Suprapubic skin (tissue), 4 donors: ENCODE measurements around the gene RFK. TPM values are rescaled to one million over a fixed set of nuclear protein-coding genes. Genes with fewer than 3 reads are reported as not detected.
"Not testable (repeated sequence)": the region's sequence is repeated elsewhere in the genome, so short reads cannot be mapped to it uniquely, and the experiment has no call there.

Source experiments
- DNase-seq, 2 donors: peaks; one replicate each; pipeline ENCODE4 v3.0.0-alpha.2; 2019; ENCODE audit warnings: low spot score in 2 of 2
- H3K27ac ChIP-seq: fragments of 200-600 bp; sonication (generic); one replicate; pipeline ENCODE4 v1.5.1; 2019
- H3K27me3 ChIP-seq: fragments of 200-600 bp; sonication (generic); one replicate; pipeline ENCODE4 v1.5.1; 2019
- H3K36me3 ChIP-seq: fragments of 200-600 bp; sonication (generic); one replicate; pipeline ENCODE4 v1.5.1; 2019
- H3K4me1 ChIP-seq: fragments of 200-600 bp; sonication (generic); one replicate; pipeline ENCODE4 v1.5.1; 2019
- H3K4me3 ChIP-seq: fragments of 200-600 bp; sonication (generic); one replicate; pipeline ENCODE4 v1.5.1; 2019; ENCODE audit warnings: mild to moderate bottlenecking
- H3K9me3 ChIP-seq: fragments of 200-600 bp; sonication (generic); one replicate; pipeline ENCODE4 v1.5.1; 2019
- EP300 ChIP-seq: sonication (generic); formaldehyde crosslinking; IDR thresholded peaks from one replicate; pipeline ENCODE4 v1.6.1; 2017; ENCODE audit warnings: antibody characterized with exemption
- POLR2A ChIP-seq, 2 donors: fragments of 450-650 bp; IDR thresholded peaks; one replicate each; pipeline ENCODE4 v1.6.1; 2017; ENCODE audit warnings: antibody characterized with exemption in 2 of 2, mild to moderate bottlenecking in 2 of 2, moderate library complexity in 2 of 2
- POLR2AphosphoS5 ChIP-seq, 3 donors: sonication (generic); formaldehyde crosslinking; IDR thresholded peaks; one replicate each; pipeline ENCODE4 v1.6.1; 2017; ENCODE audit warnings: antibody characterized with exemption in 3 of 3
- WGBS: methylation state at CpG from one replicate; pipeline ENCODE4 v1.1.5; 2018; 5-methylcytosine and 5-hydroxymethylcytosine counted together
- total RNA-seq, 4 donors: library from RNA; depleted of rRNA; stranded (reverse); fragments of >200 nt; gene quantifications; one replicate each; pipeline ENCODE4 v1.1.0, GENCODE V29; 2016
- TF ChIP-seq, protein P1 (sequence below), 2 donors: fragments of 200-600 bp in 1 of 2; fragments of 450-650 bp in 1 of 2; sonication (generic) in 1 of 2; IDR thresholded peaks; one replicate each; pipeline ENCODE4 v1.5.1; 2016 to 2019; ENCODE audit warnings: antibody characterized with exemption in 2 of 2, mild to moderate bottlenecking in 1 of 2, moderate library complexity in 1 of 2

RFK gene
- total RNA-seq, 4 donors from 2014 or later = 6.3 to 14.4 (median 10.5) TPM

- Histone ChIP-seq H3K27me3 (no peaks in the 10 kb centered on the region), H3K27ac (no peak overlapping the region), H3K4me1 (peaks cover 16% of the 10 kb centered on the region), H3K9me3 (no peaks in the 10 kb centered on the region), H3K36me3 (no peaks in the 10 kb centered on the region), H3K4me3 (no peak overlapping the region)
- TF ChIP-seq POLR2AphosphoS5 (IDR thresholded peaks at IDR 0.05) (no peak), POLR2A (IDR thresholded peaks at IDR 0.05) (no peak), EP300 (no peak)
- TF ChIP-seq, protein P1, sequence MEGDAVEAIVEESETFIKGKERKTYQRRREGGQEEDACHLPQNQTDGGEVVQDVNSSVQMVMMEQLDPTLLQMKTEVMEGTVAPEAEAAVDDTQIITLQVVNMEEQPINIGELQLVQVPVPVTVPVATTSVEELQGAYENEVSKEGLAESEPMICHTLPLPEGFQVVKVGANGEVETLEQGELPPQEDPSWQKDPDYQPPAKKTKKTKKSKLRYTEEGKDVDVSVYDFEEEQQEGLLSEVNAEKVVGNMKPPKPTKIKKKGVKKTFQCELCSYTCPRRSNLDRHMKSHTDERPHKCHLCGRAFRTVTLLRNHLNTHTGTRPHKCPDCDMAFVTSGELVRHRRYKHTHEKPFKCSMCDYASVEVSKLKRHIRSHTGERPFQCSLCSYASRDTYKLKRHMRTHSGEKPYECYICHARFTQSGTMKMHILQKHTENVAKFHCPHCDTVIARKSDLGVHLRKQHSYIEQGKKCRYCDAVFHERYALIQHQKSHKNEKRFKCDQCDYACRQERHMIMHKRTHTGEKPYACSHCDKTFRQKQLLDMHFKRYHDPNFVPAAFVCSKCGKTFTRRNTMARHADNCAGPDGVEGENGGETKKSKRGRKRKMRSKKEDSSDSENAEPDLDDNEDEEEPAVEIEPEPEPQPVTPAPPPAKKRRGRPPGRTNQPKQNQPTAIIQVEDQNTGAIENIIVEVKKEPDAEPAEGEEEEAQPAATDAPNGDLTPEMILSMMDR (IDR thresholded peaks at IDR 0.05) = no peak
- 81% methylated on average over 4 of the region's 4 CpGs for WGBS
- DNase-seq = no peak
Observed at GRCh38 chr9:76369583-76369982, 24.6 kb downstream of the RFK start.

DNA sequence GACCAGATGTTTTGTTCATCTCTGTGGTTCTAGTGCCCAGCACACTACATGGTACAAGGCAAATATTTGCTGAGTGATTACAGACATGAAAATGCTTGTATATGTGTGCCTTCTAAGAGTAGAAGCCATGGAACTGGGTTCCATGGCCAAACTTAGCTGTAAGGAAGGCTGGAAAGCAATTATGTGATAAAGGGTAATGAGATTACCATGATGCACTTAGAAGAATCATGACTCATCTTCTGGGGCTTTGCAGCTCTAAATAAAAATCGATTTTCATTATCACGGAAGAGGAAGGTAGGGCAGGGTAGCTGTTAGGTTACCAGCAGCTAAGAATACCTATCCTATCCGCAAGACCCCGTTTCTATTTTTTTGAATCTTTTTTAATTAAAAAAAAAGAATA lies 28.0 kb downstream of the RFK start:
- Histone ChIP-seq H3K4me1 (no peaks in the 10 kb centered on the region), H3K4me3 (no peak overlapping the region)
- TF ChIP-seq POLR2AphosphoS5 (IDR thresholded peaks at IDR 0.05) = no peak
- TF ChIP-seq, protein P1 (IDR thresholded peaks at IDR 0.05) = no peak

GRCh38 chr9:76365028-76365427 lies 29.2 kb downstream of the RFK start:
- TF ChIP-seq POLR2AphosphoS5 (IDR thresholded peaks at IDR 0.05) (no peak), EP300 (no peak), POLR2A (IDR thresholded peaks at IDR 0.05) (no peak)
- TF ChIP-seq, protein P1 (IDR thresholded peaks at IDR 0.05) = no peak
- Histone ChIP-seq H3K36me3 (no peaks in the 10 kb centered on the region), H3K4me3 (no peak overlapping the region), H3K9me3 (no peaks in the 10 kb centered on the region), H3K4me1 (no peaks in the 10 kb centered on the region), H3K27me3 (no peaks in the 10 kb centered on the region), H3K27ac (no peak overlapping the region)
- WGBS = 48% methylated on average over 1 of the region's 1 CpG
- DNase-seq = no peak

More for the DNA sequence above, 28.0 kb downstream of the RFK start:
- Histone ChIP-seq H3K27me3 (no peaks in the 10 kb centered on the region), H3K27ac (no peak overlapping the region), H3K9me3 (no peaks in the 10 kb centered on the region), H3K36me3 (no peaks in the 10 kb centered on the region)
- no peak for DNase-seq
- 84% methylated on average over 4 of the region's 4 CpGs for WGBS

DNA sequence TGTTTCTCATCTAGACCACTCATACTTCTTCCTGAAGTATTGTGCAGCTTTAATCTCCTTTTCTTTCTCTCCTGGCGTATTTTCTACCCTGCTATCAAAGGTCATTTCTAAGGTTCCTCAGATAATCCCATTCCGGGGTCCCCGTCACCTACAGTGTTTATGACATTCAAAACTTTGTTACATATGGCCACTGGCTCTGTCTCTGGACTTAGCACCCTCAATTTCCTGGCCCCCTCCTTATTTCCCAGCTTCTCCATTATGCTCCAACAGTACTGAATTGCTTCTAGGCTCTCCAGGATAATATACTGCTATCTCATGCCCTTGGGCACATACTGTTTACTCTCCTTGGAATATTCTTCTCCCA lies 31.2 kb downstream of the RFK start:
- H3K9me3 ChIP-seq = no peaks in the 10 kb centered on the region
- no peaks in the 10 kb centered on the region for H3K4me1 ChIP-seq
- no peak for TF ChIP-seq POLR2AphosphoS5 (IDR thresholded peaks at IDR 0.05)
- TF ChIP-seq POLR2A (IDR thresholded peaks at IDR 0.05) = no peak
- TF ChIP-seq, protein P1 (IDR thresholded peaks at IDR 0.05) = no peak
- TF ChIP-seq EP300 = no peak
- H3K36me3 ChIP-seq = no peaks in the 10 kb centered on the region
- no peak overlapping the region for H3K27ac ChIP-seq
- no peak overlapping the region for H3K4me3 ChIP-seq
- 87% methylated on average over 3 of the region's 3 CpGs for WGBS
- no peak for DNase-seq
- no peaks in the 10 kb centered on the region for H3K27me3 ChIP-seq

DNA sequence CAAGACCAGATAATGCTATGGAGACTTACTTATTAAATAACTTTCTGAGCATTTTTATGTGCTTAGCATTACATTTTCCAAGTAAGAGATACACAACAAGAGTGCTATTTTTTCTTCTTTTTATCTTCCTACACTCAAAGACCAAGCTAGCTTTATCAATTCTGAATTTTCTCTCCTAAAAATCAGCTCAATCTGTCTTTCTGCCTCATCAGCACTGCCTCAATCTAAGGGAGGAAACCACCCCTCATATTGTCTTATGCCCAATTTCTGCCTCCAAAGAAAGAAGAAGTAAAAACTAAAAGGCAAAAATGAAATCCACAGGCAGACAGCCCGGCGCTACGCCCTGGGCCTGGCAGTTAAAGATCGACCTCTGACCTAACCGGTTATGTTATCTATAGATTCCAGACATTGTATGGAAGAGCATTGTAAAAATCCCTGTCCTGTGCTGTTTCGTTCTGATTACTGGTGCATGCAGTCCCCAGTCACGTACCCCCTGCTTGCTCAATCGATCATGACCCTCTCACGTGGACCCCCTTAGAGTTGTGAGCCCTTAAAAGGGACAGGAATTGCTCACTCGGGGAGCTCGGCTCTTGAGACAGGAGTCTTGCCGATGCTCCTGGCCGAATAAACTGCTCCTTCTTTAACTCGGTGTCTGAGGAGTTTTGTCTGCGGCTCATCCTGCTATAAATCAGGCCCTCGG lies 31.7 kb downstream of the RFK start:
- WGBS = 85% methylated on average over 16 of the region's 16 CpGs
- DNase-seq, H3K27ac ChIP-seq, H3K9me3 ChIP-seq, H3K27me3 ChIP-seq, H3K4me1 ChIP-seq, H3K36me3 ChIP-seq, H3K4me3 ChIP-seq: not testable (repeated sequence)

DNA sequence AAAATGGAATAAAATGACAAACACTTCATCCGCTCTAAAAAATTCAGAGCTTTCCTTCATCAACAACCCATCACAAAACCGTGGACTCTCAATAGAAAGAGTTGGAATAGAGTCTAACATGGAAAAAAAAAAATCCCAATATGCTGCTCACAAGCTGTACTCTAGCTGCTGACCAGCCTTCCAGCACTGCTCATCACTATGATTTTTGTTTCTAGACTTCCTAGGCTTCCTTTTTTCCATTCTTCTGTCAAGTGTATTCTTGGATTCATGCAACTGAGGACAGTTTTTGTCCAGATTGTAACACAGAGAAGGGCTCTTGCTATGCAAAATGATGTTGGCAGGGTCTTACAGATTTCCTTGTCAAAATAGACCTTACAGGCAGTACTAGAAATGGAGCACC lies 34.5 kb downstream of the RFK start:
- Histone ChIP-seq H3K4me1 (no peaks in the 10 kb centered on the region), H3K36me3 (no peaks in the 10 kb centered on the region), H3K27me3 (no peaks in the 10 kb centered on the region), H3K27ac (no peak overlapping the region), H3K4me3 (no peak overlapping the region), H3K9me3 (no peaks in the 10 kb centered on the region)
- 78% methylated on average over 2 of the region's 2 CpGs for WGBS
- DNase-seq = no peak
- no peak for TF ChIP-seq POLR2A (IDR thresholded peaks at IDR 0.05)
- TF ChIP-seq EP300 = no peak
- TF ChIP-seq, protein P1 (IDR thresholded peaks at IDR 0.05) = no peak
- no peak for TF ChIP-seq POLR2AphosphoS5 (IDR thresholded peaks at IDR 0.05)
